GM21367 (cell line): ENCODE measurements around the gene MMGT1.

Source experiments
- ATAC-seq: cut with Tn5 transposase; IDR thresholded peaks from one replicate; pipeline ENCODE4 v1.9.1; 2021; ENCODE audit not compliant: unreplicated experiment

The MMGT1 gene

DNA sequence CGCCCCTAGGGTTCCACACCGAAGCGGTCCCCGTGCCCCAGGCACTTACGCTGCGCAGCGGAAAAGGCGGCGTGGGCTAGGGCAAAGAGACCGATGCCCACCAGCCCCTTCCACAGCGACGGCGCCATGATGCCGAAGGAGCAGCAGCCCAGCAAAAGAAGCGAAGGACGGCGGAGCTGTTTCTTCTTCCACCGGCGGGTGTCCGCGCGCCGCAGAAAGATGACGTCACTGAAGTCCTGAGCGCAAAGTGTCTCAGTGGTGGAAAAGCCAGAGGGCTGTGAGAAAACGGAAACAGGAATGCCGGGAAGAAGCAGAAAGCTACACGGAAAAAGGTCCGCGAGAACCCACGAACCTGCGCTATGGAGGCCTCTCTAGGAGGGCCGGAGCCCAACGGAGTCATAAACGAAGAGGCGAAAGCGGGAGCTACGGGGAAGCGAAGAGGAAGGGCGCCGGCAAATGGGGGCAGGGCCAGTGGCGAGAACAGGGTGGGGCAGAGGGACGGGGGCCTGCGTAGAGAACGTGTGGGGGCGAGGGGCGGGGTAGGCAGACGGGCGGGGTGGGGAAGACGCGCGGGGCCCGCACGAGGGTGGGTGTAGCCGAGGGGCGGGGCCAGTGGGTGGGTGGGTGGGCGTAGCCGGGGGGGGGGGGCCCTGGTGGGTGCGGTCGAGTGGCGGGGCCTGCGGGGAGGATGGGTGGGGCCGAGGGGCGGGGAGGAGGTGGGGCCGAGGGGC, at the start of gene MMGT1:
MMGT1 (minus strand) TSS at position 441 of the 731 bp plus-strand sequence; CDS start at position 128, 313 bp downstream.
- ATAC-seq = peak; percentile 71

DNA sequence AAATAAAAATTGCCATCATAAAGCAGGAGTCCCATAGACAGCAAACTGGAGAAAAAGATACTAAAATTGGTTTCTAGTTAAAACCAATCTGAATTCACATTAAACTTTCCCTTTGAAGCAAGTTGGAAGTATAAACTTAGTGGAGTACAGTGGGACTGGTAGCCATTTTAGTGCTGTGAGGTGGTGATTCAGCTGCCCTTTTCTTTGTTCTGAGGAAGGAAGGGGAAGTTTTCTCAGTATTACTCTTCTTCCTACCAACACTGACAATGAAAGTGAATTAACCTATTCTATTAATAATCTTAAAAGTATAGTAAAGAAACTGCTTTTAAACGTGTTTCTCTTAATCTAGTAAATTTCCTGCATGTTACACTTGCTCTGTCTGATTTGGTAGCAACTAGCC, 48.1 kb upstream of the MMGT1 start:
- no peak for ATAC-seq

DNA sequence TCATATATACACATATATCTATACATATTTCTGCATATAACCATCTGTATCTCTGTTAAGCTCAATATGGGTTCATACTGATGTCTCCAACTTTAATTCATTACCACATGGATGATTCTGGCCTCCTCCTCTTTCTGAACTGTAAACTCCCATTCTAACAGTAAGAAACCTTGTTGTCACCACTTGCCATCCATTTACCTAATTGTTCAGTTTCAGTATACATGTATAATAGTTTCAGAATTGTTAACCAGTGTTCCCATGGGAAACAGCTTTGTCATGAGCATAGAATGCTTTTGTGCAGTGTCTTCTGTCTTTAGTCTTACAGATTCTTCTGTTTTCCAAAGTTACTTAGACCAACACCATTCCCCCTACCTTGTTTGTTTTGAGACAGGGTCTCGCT, 47.4 kb upstream of the MMGT1 start:
- ATAC-seq = no peak

DNA sequence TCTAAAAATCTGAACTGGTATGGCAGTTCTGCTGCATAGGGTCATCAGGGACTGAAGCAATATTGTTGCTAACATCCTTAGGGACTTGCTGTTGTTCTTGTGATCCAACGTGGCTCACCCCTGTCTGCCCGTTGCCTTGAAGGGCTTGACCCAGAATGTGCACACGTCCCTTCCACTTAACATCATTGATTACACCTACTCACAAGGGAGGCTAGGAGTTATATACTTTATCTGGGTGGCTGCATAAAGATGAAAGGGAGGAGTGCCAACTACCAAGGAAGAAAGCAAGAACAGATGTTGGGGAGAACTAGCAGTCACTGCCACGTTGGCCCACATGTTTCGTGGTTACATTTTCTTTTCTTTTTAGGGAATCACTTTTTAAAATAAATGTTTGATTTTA, 45.4 kb upstream of the MMGT1 start:
- no peak for ATAC-seq

DNA sequence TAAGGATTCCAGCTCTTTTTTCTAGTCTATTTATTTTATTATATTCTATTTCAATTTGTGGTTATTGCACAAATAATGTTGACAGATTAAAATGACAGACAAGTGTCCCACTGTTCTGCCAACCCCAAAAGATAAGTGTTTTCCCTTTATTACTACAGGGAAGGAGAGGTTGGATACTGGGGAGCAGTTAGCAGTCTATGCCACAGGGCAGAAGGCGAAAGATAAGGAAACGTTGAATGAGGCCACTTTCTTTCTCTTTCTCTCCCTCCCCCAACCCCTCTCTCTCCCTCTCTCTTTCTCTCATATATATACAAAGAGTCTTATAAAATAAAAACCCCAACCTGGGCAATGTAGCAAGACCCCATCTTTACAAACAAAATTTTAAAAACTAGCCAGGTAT, 43.1 kb upstream of the MMGT1 start:
- no peak for ATAC-seq

DNA sequence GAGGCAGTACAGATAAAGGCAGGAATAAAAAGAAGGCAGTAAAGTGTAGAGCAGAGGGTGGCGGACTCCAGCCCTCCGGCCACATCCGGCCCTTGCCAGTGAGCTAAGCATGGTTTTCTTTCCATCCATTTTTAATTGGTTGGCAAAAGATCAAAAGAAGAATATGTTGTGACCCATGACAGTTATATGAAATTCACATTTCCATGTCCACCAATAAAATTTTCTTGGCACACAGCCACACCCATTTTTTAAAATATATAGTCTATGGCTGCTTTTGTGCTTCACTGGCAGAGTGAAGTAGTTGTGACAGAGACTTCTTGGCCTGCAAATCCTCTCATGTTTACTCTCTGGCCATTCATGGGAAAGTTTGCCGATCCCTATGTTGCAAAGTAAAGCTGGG, 41.2 kb upstream of the MMGT1 start:
- ATAC-seq = no peak

DNA sequence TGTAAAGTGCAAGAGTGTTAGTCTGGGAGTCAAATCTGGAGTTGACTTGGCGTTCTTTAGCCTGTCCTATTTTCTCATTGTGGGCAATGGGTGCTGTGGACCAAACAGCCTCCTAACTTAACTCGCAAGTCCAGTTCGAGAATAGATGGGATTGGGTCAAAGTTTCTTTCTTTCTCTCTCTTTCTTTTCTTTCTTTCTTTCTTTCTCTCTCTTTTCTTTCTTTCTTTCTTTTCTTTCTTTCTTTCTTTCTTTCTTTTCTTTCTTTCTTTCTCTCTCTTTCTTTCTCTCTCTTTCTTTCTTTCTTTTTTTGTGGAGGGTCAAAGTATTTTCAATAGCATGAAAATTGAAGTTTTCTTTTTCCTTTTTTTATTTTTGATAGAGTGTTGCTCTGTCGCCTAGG, 14.5 kb upstream of the MMGT1 start:
- no peak for ATAC-seq

DNA sequence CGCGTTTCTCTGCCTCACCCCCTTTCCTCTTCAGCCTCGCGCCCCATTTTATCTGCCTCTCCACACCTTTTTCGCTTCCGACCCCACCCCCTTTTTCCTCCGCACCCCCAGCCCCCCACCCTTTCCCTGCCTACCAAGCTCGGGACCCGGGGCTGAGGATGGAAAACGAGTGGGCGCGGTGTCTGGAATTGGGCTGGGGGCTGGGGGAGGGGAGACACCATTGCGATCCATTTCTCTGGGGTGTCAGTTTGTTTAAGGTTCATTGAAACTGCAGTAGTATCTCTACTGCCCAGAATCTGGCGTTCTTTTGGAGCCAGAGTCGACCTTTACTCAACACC, 12.2 kb upstream of the MMGT1 start:
- no peak for ATAC-seq

DNA sequence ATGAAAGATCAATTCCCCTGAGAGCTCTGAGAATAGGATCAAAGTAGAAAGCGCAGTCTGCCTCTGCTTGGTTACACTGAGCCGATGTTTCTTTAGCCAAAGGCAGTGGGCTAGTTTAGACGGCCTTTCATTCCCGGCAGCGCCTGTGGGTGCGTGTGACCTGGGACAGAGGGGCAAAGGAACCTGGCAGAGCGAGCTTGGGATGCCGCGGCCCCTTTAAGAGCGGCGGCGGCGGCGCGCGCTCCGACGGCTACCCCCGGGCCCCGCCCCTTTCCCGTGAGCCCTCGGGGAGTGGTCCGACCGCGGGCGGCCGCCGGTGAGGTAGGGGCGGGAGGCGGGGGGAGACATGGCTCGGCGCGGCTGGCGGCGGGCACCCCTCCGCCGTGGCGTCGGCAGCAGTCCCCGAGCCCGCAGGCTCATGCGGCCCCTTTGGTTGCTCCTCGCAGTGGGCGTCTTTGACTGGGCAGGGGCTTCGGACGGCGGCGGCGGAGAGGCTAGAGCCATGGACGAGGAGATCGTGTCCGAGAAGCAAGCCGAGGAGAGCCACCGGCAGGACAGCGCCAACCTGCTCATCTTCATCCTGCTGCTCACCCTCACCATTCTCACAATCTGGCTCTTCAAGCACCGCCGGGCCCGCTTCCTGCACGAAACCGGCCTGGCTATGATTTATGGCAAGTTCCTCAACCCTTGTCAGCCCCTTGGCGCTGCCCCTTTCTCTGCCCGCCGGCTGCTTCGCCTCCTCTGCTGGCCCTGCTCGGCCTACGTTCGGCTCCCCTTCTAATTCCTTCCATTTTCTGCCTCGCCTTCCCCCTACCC, 11.6 kb upstream of the MMGT1 start, which contains the start of gene SLC9A6:
SLC9A6 (plus strand) TSS at position 279 of the 816 bp plus-strand sequence; CDS start at position 503, 224 bp downstream.
- ATAC-seq = peak; percentile 91

DNA sequence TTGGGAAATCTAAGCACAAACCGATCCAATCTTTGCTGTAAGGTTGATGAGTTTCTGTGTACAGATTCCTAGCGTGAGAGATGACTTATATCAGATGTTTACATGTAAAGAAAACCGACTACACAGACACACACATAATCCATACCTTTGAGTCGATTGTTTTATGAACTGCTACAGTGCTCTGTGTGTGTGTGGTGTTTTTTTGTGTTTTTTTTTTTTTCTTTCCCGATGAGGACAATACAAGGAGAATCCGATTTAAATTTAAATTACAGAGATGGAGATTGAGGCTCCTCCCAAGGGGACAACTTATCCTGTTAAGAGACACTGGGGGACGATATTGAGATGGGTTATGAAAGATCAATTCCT, 11.0 kb upstream of the MMGT1 start:
- no peak for ATAC-seq

DNA sequence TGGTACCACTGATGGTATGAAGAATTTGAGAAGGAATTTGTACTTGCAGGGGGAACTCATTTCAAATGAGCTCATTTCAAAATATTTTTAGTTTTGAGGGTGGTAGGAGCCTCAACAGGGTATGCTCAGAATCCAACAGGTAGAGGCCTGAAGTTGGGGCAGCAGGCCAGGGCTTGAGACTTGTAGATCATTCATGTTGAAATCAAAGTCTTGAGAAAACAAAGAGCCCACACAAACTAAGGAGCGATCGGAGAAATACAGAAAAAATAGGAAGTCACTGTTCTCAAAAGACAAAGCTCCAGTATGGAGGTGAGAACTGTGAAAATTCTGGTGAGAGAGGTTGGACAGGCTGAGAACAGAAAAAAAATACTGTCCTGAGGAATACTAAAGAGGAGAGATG, 10.5 kb upstream of the MMGT1 start:
- ATAC-seq = no peak

DNA sequence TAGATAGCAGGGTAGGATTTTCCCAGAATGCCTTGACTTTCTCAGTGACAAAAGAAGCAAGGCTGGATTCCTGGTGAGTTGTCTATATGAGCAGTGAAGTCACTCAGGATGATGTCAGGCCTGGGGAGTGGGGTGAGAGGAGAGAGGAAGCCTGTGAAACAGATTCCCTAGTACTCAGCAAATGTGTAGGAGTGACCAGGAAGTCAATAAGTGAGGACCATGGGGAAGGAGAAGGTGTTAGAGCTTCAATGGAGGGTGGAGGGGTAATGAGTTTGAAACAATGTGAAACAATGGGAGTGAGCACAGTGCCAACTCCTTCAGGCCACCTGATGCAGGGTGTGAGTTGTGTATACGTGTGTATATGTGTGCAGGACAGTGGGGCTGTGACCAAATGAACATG, 9.1 kb upstream of the MMGT1 start:
- ATAC-seq = no peak

DNA sequence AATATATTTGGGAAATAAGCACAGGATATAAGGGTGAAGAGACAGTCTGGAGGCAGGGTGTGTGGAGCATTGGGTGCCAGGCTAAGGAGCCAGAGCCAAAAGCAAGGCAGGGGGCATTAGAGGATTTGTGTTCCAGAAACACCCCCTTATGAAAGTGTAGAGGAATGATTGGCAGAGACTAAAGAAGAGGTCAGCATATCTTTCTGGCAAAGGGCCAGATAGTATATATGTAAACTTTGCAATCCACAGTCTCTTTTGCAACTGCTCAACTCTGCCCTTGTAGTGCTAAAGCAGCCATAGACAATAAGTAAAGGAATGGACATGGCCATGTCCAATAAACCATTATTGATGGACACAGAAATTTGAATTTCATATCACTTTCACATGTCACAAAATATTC, 7.9 kb upstream of the MMGT1 start:
- no peak for ATAC-seq

DNA sequence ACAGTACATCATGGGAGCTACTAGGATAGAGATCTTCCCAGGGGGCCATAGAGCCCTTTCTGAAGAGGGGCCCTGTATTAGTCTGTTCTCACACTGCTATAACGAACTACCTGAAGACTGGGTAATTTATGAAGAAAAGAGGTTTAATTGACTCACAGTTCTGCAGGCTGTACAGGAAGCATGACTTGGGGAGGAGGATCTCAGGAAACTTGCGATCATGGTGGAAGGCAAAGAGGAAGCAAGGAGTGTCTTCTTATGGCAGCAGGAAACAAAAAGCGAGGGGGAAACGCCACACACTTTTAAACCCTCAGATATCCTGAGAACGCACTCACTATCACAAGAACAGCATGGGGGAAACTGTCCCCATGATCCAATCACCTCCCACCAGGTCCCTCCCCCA, 7.2 kb upstream of the MMGT1 start:
- ATAC-seq = no peak

DNA sequence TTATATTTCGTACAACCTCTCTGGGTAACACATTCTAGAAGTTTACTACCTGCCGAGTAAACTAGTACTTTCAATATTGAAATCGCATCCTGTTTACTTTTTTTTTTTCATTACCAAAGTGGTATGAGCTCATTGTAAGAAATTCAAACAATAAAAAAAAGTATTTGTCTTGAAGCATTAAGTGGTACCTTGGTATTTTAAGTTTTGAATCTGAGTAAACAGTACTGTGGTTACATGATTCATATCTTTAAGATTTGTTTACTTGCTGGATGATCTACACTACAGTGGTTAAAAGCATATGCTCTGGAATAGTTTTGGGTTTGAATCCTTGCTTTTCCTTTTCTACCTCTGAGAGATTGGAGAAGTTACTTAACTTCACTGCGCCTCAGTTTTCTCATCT, 3.8 kb upstream of the MMGT1 start:
- ATAC-seq = no peak

DNA sequence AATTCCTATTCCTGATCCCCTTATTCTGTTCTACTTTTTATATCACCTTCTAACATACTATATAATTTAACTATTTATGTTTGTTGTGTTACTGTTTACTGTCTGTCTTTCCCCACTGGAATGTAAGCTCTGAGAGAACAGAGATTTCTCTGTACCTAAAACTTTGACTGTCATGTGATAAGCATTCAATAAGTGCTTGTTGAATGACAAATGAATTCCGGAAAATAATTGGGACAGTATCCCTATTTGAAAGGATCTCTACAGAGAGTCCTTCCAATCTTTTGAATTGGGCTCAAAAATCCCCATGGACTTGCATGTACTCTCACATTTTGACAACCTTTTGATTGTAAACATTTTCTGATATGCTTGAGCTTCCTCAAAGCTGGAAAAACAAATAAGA, 1.6 kb upstream of the MMGT1 start:
- no peak for ATAC-seq

DNA sequence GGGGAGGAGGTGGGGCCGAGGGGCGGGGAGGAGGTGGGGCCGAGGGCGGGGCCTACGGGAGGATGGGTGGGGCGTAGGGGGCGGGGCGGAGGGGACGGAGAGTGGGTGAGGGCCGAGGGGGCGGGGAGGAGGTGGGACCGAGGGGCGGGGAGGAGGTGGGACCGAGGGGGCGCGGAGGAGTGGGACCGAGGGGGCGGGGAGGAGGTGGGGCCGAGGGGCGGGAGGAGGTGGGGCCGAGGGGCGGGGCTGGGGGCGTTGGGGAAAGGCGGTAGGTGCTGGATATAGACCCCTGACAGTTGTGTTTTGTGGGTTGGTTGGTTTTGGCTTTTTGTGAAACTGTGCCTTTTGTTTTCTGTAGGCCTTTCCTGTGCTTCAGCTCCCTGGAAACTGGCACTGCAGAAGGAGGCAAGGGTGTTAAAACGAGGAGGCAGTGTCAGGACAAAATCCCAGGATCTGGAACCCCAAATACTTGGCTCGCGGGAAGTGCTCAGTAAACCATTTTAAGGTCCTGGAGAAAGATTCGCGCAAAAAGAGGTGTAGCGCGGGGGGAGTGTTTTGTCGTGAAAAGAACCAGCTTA, 580 bp upstream of the MMGT1 start:
- no peak for ATAC-seq

DNA sequence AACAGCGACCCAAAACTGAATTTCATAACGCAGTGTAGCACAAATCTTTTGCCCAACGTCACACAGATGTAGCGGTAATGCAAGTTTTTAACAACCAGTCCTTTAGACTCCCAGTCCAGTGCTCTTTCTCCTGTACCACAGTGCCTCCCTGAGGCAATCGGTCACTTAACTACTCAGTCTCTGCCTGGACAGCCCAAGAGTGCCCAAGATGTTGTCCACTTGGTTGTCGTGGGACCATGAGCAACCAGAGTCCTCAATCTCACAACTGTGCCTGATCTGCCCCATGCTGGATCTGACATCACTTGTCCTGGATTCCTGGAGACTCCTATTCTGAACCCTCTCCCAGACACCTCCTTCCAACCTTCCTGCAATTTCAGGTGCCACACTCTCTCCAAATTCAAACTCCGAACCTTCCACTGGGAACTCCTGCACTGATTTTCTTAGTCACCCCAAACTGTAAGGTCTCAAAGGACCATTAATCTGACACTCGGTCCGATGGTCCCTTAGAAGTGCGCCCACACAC, 702 bp downstream of the MMGT1 start:
- ATAC-seq = peak; percentile 31

DNA sequence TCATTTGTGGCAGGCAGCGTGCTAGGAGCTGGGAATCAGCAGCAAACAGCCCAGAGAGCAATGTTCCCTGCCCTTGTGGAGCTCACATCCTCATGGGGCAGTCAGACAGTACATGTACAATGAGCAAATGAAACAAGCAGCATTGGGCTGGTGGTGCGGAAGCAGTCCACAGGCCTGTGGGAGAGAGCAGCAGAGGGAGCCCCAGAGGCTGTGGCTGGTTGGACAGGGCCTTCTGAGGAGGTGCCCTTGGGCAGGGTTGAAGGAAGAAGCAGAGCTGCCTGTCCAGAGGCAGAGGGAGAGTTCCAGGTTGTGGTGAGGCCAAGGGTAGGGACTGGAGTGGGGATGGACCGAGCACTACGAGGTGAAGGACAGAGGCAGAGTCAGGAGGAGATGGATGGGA, 22.5 kb downstream of the MMGT1 start:
- ATAC-seq = no peak

DNA sequence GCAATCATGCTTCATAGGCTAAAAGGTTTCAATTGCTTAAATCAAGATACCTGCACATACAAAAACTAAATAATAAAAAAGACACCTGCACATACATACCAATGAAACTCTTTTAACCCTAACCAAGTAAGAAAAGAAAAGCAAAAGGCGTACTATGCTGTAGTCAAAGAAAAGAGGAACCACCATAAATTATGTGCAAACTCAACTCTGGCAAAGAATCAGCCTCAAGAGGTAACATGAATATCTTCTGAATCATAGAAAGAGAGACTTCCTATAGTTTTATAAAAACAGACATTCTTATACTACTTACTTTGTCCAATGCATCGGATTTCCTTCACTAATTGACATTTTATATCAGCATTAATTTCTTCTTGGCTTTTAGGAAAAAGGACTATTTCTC, 29.3 kb downstream of the MMGT1 start:
- ATAC-seq = no peak

DNA sequence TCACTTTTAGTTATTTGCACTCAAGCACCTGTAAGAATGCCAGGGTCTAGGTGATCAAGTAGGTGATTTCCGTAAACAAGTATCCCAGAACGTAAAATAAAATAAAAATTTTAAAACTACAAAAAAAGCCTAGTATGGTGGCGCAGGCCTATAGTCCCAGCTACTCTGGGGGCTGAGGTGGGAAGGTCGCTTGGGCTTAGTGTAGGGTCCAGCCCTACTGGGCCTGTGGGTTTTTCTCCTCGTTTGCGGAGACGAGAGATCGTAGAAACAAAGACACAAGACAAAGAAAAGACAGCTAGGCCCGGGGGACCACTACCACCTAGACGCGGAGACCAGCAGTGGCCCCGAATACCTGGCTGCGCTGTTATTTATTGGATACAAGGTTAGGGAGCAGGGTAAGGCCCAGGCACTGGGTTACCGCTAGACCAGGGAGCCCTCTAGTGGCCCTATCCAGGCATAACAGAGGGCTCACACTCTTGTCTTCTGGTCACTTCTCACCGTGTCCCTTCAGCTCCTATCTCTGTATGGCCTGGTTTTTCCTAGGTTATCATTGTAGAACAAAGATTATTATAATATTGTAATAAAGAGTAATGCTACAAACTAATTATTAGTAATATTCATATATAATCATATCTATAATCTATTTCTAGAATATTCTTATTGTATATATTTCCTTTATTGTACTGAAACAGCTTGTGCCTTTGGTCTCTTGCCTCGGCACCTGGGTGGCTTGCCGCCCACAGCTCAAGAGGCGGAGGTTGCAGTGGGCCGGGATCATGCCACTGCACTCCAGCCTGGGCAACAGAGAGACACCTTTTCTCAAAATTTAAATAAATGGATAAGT, 41.9 kb downstream of the MMGT1 start:
- no peak for ATAC-seq
